T follicular helper cell (primary cell): ENCODE measurements around the gene BCKDK.
"Not testable (repeated sequence)": the region's sequence is repeated elsewhere in the genome, so short reads cannot be mapped to it uniquely, and the experiment has no call there.

Experiments
- DNase-seq: peaks from one replicate; pipeline ENCODE4 v3.0.0-alpha.2; 2020; ENCODE audit warnings: low read depth

BCKDK gene

GRCh38 chr16:31120129-31120528 is 11.9 kb downstream of the BCKDK start:
- no peak for DNase-seq

GRCh38 chr16:31125844-31126243 is 17.7 kb downstream of the BCKDK start:
- no peak for DNase-seq

GRCh38 chr16:31127182-31127581 is 19.0 kb downstream of the BCKDK start:
- no peak for DNase-seq

GRCh38 chr16:31128711-31129567 is 20.8 kb downstream of the BCKDK start:
- DNase-seq = no peak

GRCh38 chr16:31129568-31130335 is 21.6 kb downstream of the BCKDK start:
- DNase-seq = no peak

- no peak for DNase-seq
Measured at GRCh38 chr16:31130336-31130891, 22.2 kb downstream of the BCKDK start.

GRCh38 chr16:31130899-31131298 is 22.7 kb downstream of the BCKDK start:
- no peak for DNase-seq

GRCh38 chr16:31131416-31131815 is 23.2 kb downstream of the BCKDK start:
- DNase-seq = no peak

- DNase-seq = no peak
Measured at GRCh38 chr16:31131841-31132271, 23.7 kb downstream of the BCKDK start.

GRCh38 chr16:31132303-31132979 is 24.3 kb downstream of the BCKDK start:
- DNase-seq = no peak

GRCh38 chr16:31133046-31133501 is 24.9 kb downstream of the BCKDK start:
- no peak for DNase-seq

GRCh38 chr16:31134091-31134571 is 25.9 kb downstream of the BCKDK start:
- DNase-seq = no peak

- DNase-seq = no peak
Measured at GRCh38 chr16:31134625-31135534, 26.7 kb downstream of the BCKDK start.

- DNase-seq = no peak
Measured at GRCh38 chr16:31135535-31136286, 27.5 kb downstream of the BCKDK start, which contains the start of gene PRSS8. TSS of gene PRSS8 (minus strand) at chr16:31135727. CDS start at chr16:31135498, 229 bp downstream.

GRCh38 chr16:31136287-31136662 is 28.1 kb downstream of the BCKDK start:
- DNase-seq = no peak

GRCh38 chr16:31136822-31137499 is 28.8 kb downstream of the BCKDK start:
- not testable (repeated sequence) for DNase-seq

GRCh38 chr16:31138621-31139578 is 30.7 kb downstream of the BCKDK start:
- no peak for DNase-seq

- not testable (repeated sequence) for DNase-seq
Measured at GRCh38 chr16:31141071-31141469, 32.9 kb downstream of the BCKDK start.
